ENCODE data around the gene SCAF1.

The SCAF1 gene

GRCh38 chr19:49700563-49700962, 58.6 kb downstream of the SCAF1 start:
- Histone ChIP-seq H3K9me3 (ENCODE audit: control insufficient read depth, insufficient read depth, low read length) (no peaks in the 10 kb centered on the region), H3K36me3 (ENCODE audit: insufficient read depth, low read length) (peaks cover 5% of the 10 kb centered on the region; the same call in 1 of the 2 replicates), H3K4me1 (ENCODE audit: insufficient read depth, low read length) (peaks cover 2% of the 10 kb centered on the region; the same call in 1 of the 2 replicates), H3K9ac (ENCODE audit: low read depth, low read length) (no peak overlapping the region)

- H3K9me3 ChIP-seq (ENCODE audit: control insufficient read depth, insufficient read depth, low read length): no peaks in the 10 kb centered on the region
- H3K4me1 ChIP-seq (ENCODE audit: insufficient read depth, low read length): peaks cover 2% of the 10 kb centered on the region; the same call in 1 of the 2 replicates
These were observed 59.3 kb downstream of the SCAF1 start for GRCh38 chr19:49701271-49701786.

GRCh38 chr19:49704888-49705642, 63.1 kb downstream of the SCAF1 start:
- Histone ChIP-seq H3K9ac (ENCODE audit: low read depth, low read length) (no peak overlapping the region), H3K36me3 (ENCODE audit: insufficient read depth, low read length) (peaks cover 7% of the 10 kb centered on the region)

More at GRCh38 chr19:49701271-49701786, 59.3 kb downstream of the SCAF1 start:
- Histone ChIP-seq H3K9ac (ENCODE audit: low read depth, low read length) (peak overlapping the region; percentile 28; the same call in 1 of the 2 replicates), H3K36me3 (ENCODE audit: insufficient read depth, low read length) (peaks cover 7% of the 10 kb centered on the region)

GRCh38 chr19:49705919-49706318, 63.9 kb downstream of the SCAF1 start:
- H3K4me1 ChIP-seq (ENCODE audit: insufficient read depth, low read length): no peaks in the 10 kb centered on the region; the same call in 1 of the 2 replicates
- H3K36me3 ChIP-seq (ENCODE audit: insufficient read depth, low read length): peaks cover 7% of the 10 kb centered on the region
- no peak overlapping the region for H3K9ac ChIP-seq (ENCODE audit: low read depth, low read length)
- H3K9me3 ChIP-seq (ENCODE audit: control insufficient read depth, insufficient read depth, low read length): no peaks in the 10 kb centered on the region

More at GRCh38 chr19:49704888-49705642, 63.1 kb downstream of the SCAF1 start:
- Histone ChIP-seq H3K4me1 (ENCODE audit: insufficient read depth, low read length) (peaks cover 2% of the 10 kb centered on the region; the same call in 1 of the 2 replicates), H3K9me3 (ENCODE audit: control insufficient read depth, insufficient read depth, low read length) (no peaks in the 10 kb centered on the region)
